Common myeloid progenitor, CD34-positive (primary cell): Measurements from ENCODE around the gene TANGO2.

ENCODE experiments used
- CTCF ChIA-PET: fragments of 350-600 bp; sonication (Branson Sonifier 250); formaldehyde crosslinking; loops from one replicate; lab custom pipeline; 2021; ENCODE audit warnings: antibody characterized with exemption; lab: Charles Lee
- POLR2A ChIA-PET: fragments of 350-600 bp; sonication (Branson Sonifier 250); formaldehyde crosslinking; loops from one replicate; lab custom pipeline; 2021; ENCODE audit warnings: antibody characterized with exemption; lab: Charles Lee
- DNase-seq, 3 donors: peaks; one replicate each; pipeline versions ENCODE4 v3.0.0 to v3.0.0-alpha.2; 2013
- H3K27ac ChIP-seq, 2 experiments: 1 replicate in 1 of 2; 2 replicates in 1 of 2; pipeline ENCODE4 v1.7.0; 2013; ENCODE audit warnings: inconsistent platforms in 2 of 2, low read length in 2 of 2, mild to moderate bottlenecking in 2 of 2, low read depth in 1 of 2, moderate library complexity in 1 of 2; ENCODE audit not compliant: severe bottlenecking in 2 of 2, insufficient read depth in 1 of 2, poor library complexity in 1 of 2
- H3K27me3 ChIP-seq, 5 experiments: replicated peaks in 2 of 5; 1 replicate in 3 of 5; 2 replicates in 2 of 5; pipeline versions ENCODE4 v1.6.1 to v1.7.0; 2013; ENCODE audit warnings: low read length in 4 of 5, mild to moderate bottlenecking in 2 of 5, moderate library complexity in 2 of 5, inconsistent platforms in 1 of 5; ENCODE audit not compliant: insufficient read depth in 5 of 5, control insufficient read depth in 4 of 5
- H3K36me3 ChIP-seq, 4 experiments: 1 replicate in 2 of 4; 2 replicates in 2 of 4; pipeline versions ENCODE4 v1.6.1 to v1.7.0; 2013; ENCODE audit warnings: low read length in 3 of 4, control low read depth in 1 of 4, mild to moderate bottlenecking in 1 of 4; ENCODE audit not compliant: control insufficient read depth in 4 of 4, insufficient read depth in 4 of 4
- H3K4me1 ChIP-seq, 4 experiments: 1 replicate in 3 of 4; 2 replicates in 1 of 4; pipeline versions ENCODE4 v1.6.1 to v1.7.1; 2013; ENCODE audit warnings: low read length in 3 of 4, mild to moderate bottlenecking in 3 of 4, control low read depth in 1 of 4, inconsistent platforms in 1 of 4, moderate library complexity in 1 of 4; ENCODE audit not compliant: control insufficient read depth in 4 of 4, insufficient read depth in 4 of 4; ENCODE audit errors: control extremely low read depth in 1 of 4
- H3K4me3 ChIP-seq, 7 experiments: 1 replicate in 4 of 7; 2 replicates in 3 of 7; pipeline versions ENCODE4 v1.5.1 to v1.7.0; 2013; ENCODE audit warnings: mild to moderate bottlenecking in 7 of 7, low read length in 6 of 7, moderate library complexity in 6 of 7, inconsistent platforms in 2 of 7, low read depth in 2 of 7, control low read depth in 1 of 7; ENCODE audit not compliant: insufficient read depth in 4 of 7, control insufficient read depth in 1 of 7; ENCODE audit errors: extremely low read depth in 1 of 7
- H3K9me3 ChIP-seq, 5 experiments: 1 replicate in 4 of 5; 2 replicates in 1 of 5; pipeline versions ENCODE4 v1.6.1 to v1.7.1; 2013; ENCODE audit warnings: low read length in 4 of 5, mild to moderate bottlenecking in 2 of 5, inconsistent platforms in 1 of 5, low read depth in 1 of 5, moderate library complexity in 1 of 5; ENCODE audit not compliant: control insufficient read depth in 4 of 5, insufficient read depth in 2 of 5; ENCODE audit errors: control extremely low read depth in 1 of 5
- WGBS: methylation state at CpG from one replicate; pipeline ENCODE4 v1.1.5; 2013; ENCODE audit not compliant: insufficient coverage; 5-methylcytosine and 5-hydroxymethylcytosine counted together

TANGO2 gene

GRCh38 chr22:20036535-20037392, 15.9 kb downstream of the TANGO2 start:
- no peaks in the 10 kb centered on the region for H3K27me3 ChIP-seq
- CTCF ChIA-PET: no interaction called here
- H3K4me3 ChIP-seq: no peak overlapping the region
- no peak for DNase-seq
- no peak overlapping the region for H3K27ac ChIP-seq
- no peaks in the 10 kb centered on the region for H3K9me3 ChIP-seq
- H3K36me3 ChIP-seq: peaks cover 10 to 49% (median 31%) of the 10 kb centered on the region in 4 experiments
- over 99% methylated on average over 23 of the region's 25 CpGs for WGBS
- POLR2A ChIA-PET: no interaction called here
- H3K4me1 ChIP-seq: peaks cover 0 to 9% (median 4%) of the 10 kb centered on the region in 4 experiments

- H3K4me3 ChIP-seq: no peak overlapping the region
- peaks cover 10 to 44% (median 30%) of the 10 kb centered on the region in 4 experiments for H3K36me3 ChIP-seq
- peaks cover 0 to 3% (median 1%) of the 10 kb centered on the region in 4 experiments for H3K4me1 ChIP-seq
- H3K27ac ChIP-seq: no peak overlapping the region
- CTCF ChIA-PET: no interaction called here
- H3K27me3 ChIP-seq: no peaks in the 10 kb centered on the region
- no peak for DNase-seq
- no peaks in the 10 kb centered on the region for H3K9me3 ChIP-seq
- 92% methylated on average over 3 of the region's 3 CpGs for WGBS
- POLR2A ChIA-PET: no interaction called here
These were observed 16.5 kb downstream of the TANGO2 start for GRCh38 chr22:20037419-20037818.

- ChIA-PET CTCF (no interaction called here), POLR2A (no interaction called here)
- H3K36me3 ChIP-seq: peaks cover 10 to 48% (median 35%) of the 10 kb centered on the region in 4 experiments
These were observed 17.7 kb downstream of the TANGO2 start for GRCh38 chr22:20038574-20038973.

GRCh38 chr22:20039683-20040325, 18.9 kb downstream of the TANGO2 start:
- Histone ChIP-seq H3K36me3 (peaks cover 8 to 53% (median 42%) of the 10 kb centered on the region in 4 experiments), H3K4me3 (no peak overlapping the region), H3K27me3 (no peaks in the 10 kb centered on the region), H3K9me3 (no peaks in the 10 kb centered on the region), H3K27ac (no peak overlapping the region), H3K4me1 (peaks cover 0 to 3% (median 1%) of the 10 kb centered on the region in 4 experiments)
- POLR2A ChIA-PET: interaction anchor here (0.6 kb wide), 1 partner anchor 419 kb away, joined by 3 read pairs; no protein-coding TSS in a partner anchor
- 97% methylated on average over 6 of the region's 9 CpGs for WGBS
- no peak for DNase-seq
- CTCF ChIA-PET: interaction anchor here (0.9 kb wide), 1 partner anchor 18 kb away, joined by 3 read pairs; no protein-coding TSS in a partner anchor

More at GRCh38 chr22:20038574-20038973, 17.7 kb downstream of the TANGO2 start:
- no peaks in the 10 kb centered on the region for H3K27me3 ChIP-seq
- peaks cover 0 to 3% (median 1%) of the 10 kb centered on the region in 4 experiments for H3K4me1 ChIP-seq
- H3K9me3 ChIP-seq: no peaks in the 10 kb centered on the region
- DNase-seq: no peak
- H3K4me3 ChIP-seq: no peak overlapping the region
- H3K27ac ChIP-seq: no peak overlapping the region
- WGBS: 99% methylated on average over 7 of the region's 7 CpGs

- no peaks in the 10 kb centered on the region for H3K9me3 ChIP-seq
- no peaks in the 10 kb centered on the region for H3K27me3 ChIP-seq
- 93% methylated on average over 6 of the region's 7 CpGs for whole genome bisulfite sequencing
- no peak overlapping the region for H3K27ac ChIP-seq
- H3K4me1 ChIP-seq: peaks cover 0 to 3% (median 1%) of the 10 kb centered on the region in 4 experiments
- DNase-seq: no peak
- CTCF ChIA-PET: interaction anchor here (0.9 kb wide), 2 partner anchors 19 kb away, joined by 3 read pairs; no protein-coding TSS in a partner anchor
- H3K36me3 ChIP-seq: peaks cover 8 to 53% (median 46%) of the 10 kb centered on the region in 4 experiments
- POLR2A ChIA-PET: no interaction called here
- no peak overlapping the region for H3K4me3 ChIP-seq
These were observed 19.7 kb downstream of the TANGO2 start for GRCh38 chr22:20040327-20041200.

GRCh38 chr22:20043057-20043996, 22.4 kb downstream of the TANGO2 start:
- no peaks in the 10 kb centered on the region for H3K4me1 ChIP-seq
- H3K27ac ChIP-seq: no peak overlapping the region
- over 99% methylated on average over 18 of the region's 26 CpGs for WGBS
- no peaks in the 10 kb centered on the region for H3K27me3 ChIP-seq
- no peak for DNase-seq
- CTCF ChIA-PET: interaction anchor here (1.0 to 1.1 kb wide), 2 partner anchors 17 to 86 kb away, joined by 3 to 4 read pairs; no protein-coding TSS in a partner anchor
- peaks cover 0 to 9% (median 8%) of the 10 kb centered on the region in 5 experiments for H3K9me3 ChIP-seq
- no peak overlapping the region for H3K4me3 ChIP-seq
- peaks cover 6 to 55% (median 40%) of the 10 kb centered on the region in 4 experiments for H3K36me3 ChIP-seq
- POLR2A ChIA-PET: no interaction called here
